ENCODE measurements around the gene SPATA2L.
A peak's percentile ranks its signal among the peaks of the same experiment; 100 is the strongest.

The SPATA2L gene

DNA sequence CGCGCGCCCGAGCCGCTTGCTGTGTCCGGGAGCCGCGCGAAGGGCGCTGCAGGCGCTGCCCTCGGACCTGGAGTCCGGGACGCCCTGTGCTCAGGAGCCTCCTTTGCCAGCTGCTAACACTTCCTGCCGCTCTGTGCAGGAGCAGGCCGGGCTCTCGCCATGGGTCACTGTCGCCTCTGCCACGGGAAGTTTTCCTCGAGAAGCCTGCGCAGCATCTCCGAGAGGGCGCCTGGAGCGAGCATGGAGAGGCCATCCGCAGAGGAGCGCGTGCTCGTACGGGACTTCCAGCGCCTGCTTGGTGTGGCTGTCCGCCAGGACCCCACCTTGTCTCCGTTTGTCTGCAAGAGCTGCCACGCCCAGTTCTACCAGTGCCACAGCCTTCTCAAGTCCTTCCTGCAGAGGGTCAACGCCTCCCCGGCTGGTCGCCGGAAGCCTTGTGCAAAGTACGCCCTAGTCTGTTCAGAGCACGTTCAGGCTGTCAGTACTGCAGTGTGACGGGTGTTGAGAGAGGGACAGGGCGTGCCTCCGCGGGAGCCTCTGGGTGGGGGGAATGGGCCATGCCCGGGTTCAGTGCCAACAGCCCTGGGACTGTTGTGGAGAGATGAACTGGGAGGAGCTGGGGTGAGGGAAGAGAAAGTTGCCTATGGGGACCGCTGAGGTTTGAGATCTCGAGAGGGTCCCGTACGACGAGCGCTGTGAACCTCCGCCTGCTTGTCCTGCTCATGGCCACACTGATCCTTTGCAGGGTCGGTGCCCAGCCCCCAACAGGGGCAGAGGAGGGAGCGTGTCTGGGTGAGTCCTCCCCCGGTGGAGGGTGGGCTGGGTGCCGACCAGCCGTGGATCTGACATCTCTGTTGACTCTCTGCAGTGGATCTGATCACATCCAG is 21.1 kb upstream of the SPATA2L start:
- DNase-seq (ENCODE audit: low spot score in 2 of 2) (peak; percentile 68 to 83), ATAC-seq (replicated peaks; ENCODE audit: extremely low read depth, poor library complexity, severe bottlenecking) (peak; percentile 42)
- peak overlapping the region; percentile 97 for H3K27ac Mint-ChIP-seq (ENCODE audit: low read depth)
- no peaks in the 10 kb centered on the region for H3K9me3 Mint-ChIP-seq
- peak overlapping the region; percentile 93 for H3K4me3 Mint-ChIP-seq
- H3K4me1 Mint-ChIP-seq: peaks cover 55% of the 10 kb centered on the region
- no peaks in the 10 kb centered on the region for H3K27me3 Mint-ChIP-seq
- peaks cover 68% of the 10 kb centered on the region for H3K36me3 Mint-ChIP-seq (ENCODE audit: insufficient read depth)

- ATAC-seq (replicated peaks; ENCODE audit: extremely low read depth, poor library complexity, severe bottlenecking) (peak; percentile 59), DNase-seq (ENCODE audit: low spot score in 2 of 2) (peak; percentile 81 to 92)
- H3K36me3 Mint-ChIP-seq (ENCODE audit: insufficient read depth): peaks cover 59% of the 10 kb centered on the region
- H3K4me1 Mint-ChIP-seq: peaks cover 50% of the 10 kb centered on the region
- no peaks in the 10 kb centered on the region for H3K9me3 Mint-ChIP-seq
- peak overlapping the region; percentile 97 for H3K27ac Mint-ChIP-seq (ENCODE audit: low read depth)
- H3K27me3 Mint-ChIP-seq: no peaks in the 10 kb centered on the region
- H3K4me3 Mint-ChIP-seq: peak overlapping the region; percentile 93
These were observed 20.3 kb upstream of the SPATA2L start for GRCh38 chr16:89721546-89722391.

- H3K36me3 Mint-ChIP-seq (ENCODE audit: insufficient read depth): peaks cover 52% of the 10 kb centered on the region
- H3K4me1 Mint-ChIP-seq: peaks cover 49% of the 10 kb centered on the region
- no peaks in the 10 kb centered on the region for H3K27me3 Mint-ChIP-seq
- peak; percentile 63 to 76 for DNase-seq (ENCODE audit: low spot score in 2 of 2)
- peak within 1 kb of the TSS; percentile 97 for H3K27ac Mint-ChIP-seq (ENCODE audit: low read depth)
- ATAC-seq (replicated peaks; ENCODE audit: extremely low read depth, poor library complexity, severe bottlenecking): peak; percentile 41
- H3K4me3 Mint-ChIP-seq: peak within 1 kb of the TSS; percentile 93
- no peaks in the 10 kb centered on the region for H3K9me3 Mint-ChIP-seq
These were observed 19.5 kb upstream of the SPATA2L start, which contains the start of the genes VPS9D1 and ZNF276 for GRCh38 chr16:89720813-89721545. Gene VPS9D1 (minus strand): TSS chr16:89720898. CDS start chr16:89720861, 37 bp downstream. Gene ZNF276 (plus strand): TSS chr16:89721537. CDS start chr16:89721641, 104 bp downstream.

DNA sequence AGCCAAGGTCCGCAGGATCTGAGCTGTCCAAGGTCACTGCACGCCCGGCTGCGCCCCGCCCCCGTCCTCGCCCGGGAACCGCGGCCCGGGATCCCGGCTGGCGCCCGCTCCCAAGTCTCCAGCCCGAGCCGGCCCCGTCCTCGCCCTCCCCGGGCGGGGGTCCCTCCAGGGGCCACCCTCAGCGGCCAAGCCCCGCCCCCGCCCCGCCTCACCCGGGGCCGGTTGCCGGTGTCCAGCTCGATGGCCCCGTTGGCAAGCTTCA is 19.0 kb upstream of the SPATA2L start:
- peaks cover 47% of the 10 kb centered on the region for H3K36me3 Mint-ChIP-seq (ENCODE audit: insufficient read depth)
- H3K4me1 Mint-ChIP-seq: peaks cover 49% of the 10 kb centered on the region
- H3K27me3 Mint-ChIP-seq: no peaks in the 10 kb centered on the region
- H3K4me3 Mint-ChIP-seq: peak overlapping the region; percentile 93
- DNase-seq (ENCODE audit: low spot score in 2 of 2) (no peak), ATAC-seq (replicated peaks; ENCODE audit: extremely low read depth, poor library complexity, severe bottlenecking) (no peak)
- no peaks in the 10 kb centered on the region for H3K9me3 Mint-ChIP-seq
- H3K27ac Mint-ChIP-seq (ENCODE audit: low read depth): peak overlapping the region; percentile 97

DNA sequence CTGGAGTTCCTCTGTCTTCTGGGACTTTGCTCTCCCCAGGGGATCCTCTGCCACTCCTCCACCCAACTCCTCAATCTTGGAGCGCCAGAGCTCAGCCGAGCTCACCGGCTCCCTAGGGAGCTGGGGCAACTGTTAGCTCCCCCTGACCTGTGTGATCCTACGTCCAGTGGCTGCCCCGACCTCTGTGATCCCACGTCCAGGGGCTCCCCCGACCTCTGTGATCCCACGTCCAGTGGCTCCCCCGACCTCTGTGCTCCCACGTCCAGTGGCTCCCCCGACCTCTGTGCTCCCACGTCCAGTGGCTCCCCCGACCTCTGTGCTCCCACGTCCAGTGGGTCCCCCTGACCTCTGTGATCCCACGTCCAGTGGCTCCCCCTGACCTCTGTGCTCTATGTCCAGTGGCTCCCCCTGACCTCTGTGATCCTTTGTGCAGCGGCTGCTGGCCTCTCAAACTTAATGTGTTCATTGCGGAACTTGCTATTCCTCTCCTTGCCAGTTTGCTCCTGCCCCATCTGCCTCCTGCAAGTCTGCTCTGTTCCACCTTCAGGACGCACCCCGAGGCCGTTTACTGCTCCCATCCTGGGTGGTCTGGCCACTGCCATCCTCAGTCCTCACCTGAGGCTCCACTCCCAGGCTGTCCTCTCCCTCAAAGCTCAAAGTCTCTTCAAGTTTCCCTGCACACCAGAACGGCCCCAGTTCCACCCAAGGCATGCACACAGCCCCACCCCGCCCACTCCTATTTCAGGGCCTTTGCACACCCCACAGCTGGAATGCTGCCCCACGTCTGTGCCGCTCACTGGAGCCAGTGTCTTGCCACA is 16.4 kb upstream of the SPATA2L start:
- Mint-ChIP-seq H3K4me1 (peaks cover 37% of the 10 kb centered on the region), H3K27me3 (no peaks in the 10 kb centered on the region), H3K9me3 (no peaks in the 10 kb centered on the region), H3K36me3 (ENCODE audit: insufficient read depth) (peaks cover 21% of the 10 kb centered on the region), H3K4me3 (no peak overlapping the region), H3K27ac (ENCODE audit: low read depth) (peak overlapping the region; percentile 80)
- DNase-seq (ENCODE audit: low spot score in 2 of 2) (no peak), ATAC-seq (replicated peaks; ENCODE audit: extremely low read depth, poor library complexity, severe bottlenecking) (no peak)

DNA sequence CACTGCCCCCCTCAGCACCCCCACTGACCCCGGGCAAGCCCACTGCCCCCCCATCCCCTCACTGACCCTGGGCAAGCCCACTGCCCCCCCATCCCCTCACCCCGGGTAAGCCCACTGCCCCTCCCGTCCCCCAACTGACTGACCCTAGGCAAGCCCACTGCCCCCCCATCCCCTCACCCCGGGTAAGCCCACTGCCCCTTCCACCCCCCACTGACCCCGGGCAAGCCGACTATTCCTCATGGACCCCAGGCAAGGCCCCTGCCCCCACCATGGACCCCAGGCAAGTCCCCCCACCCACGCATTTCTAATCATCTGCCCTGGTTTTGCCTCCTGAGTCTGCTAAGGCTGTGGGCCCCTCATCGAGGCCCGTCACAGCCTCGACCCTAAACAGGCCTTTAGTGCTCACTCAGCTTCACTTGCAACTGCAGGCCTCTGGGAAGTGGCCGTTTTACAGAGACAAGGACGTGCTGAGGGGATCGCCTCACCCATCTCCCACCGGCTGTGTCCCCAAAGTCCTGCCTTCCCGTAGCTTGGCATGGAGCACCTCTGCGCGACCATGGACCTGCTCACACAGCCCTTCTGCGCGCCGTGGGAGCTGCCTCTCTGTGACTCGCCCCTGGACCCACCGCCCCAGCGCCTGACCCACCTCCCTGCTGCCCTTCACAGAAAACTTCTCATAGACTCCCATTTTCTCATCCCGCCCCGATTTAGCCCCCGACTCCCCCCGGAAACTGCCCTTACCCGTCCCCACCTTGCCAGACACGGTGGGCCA is 15.6 kb upstream of the SPATA2L start:
- no peaks in the 10 kb centered on the region for H3K9me3 Mint-ChIP-seq
- ATAC-seq (replicated peaks; ENCODE audit: extremely low read depth, poor library complexity, severe bottlenecking): no peak

GRCh38 chr16:89716493-89716892 is 15.0 kb upstream of the SPATA2L start:
- no peak overlapping the region for H3K4me3 Mint-ChIP-seq
- peaks cover 12% of the 10 kb centered on the region for H3K36me3 Mint-ChIP-seq (ENCODE audit: insufficient read depth)
- no peak overlapping the region for H3K27ac Mint-ChIP-seq (ENCODE audit: low read depth)
- peaks cover 31% of the 10 kb centered on the region for H3K4me1 Mint-ChIP-seq
- no peaks in the 10 kb centered on the region for H3K27me3 Mint-ChIP-seq
- no peak for DNase-seq (ENCODE audit: low spot score in 2 of 2)
- ATAC-seq (replicated peaks; ENCODE audit: extremely low read depth, poor library complexity, severe bottlenecking): no peak
- no peaks in the 10 kb centered on the region for H3K9me3 Mint-ChIP-seq

More for the DNA sequence above, 15.6 kb upstream of the SPATA2L start:
- no peak for DNase-seq (ENCODE audit: low spot score in 2 of 2)
- Mint-ChIP-seq H3K4me1 (peaks cover 31% of the 10 kb centered on the region), H3K27me3 (no peaks in the 10 kb centered on the region), H3K36me3 (ENCODE audit: insufficient read depth) (peaks cover 13% of the 10 kb centered on the region), H3K27ac (ENCODE audit: low read depth) (peak overlapping the region; percentile 80), H3K4me3 (no peak overlapping the region)

- no peaks in the 10 kb centered on the region for H3K27me3 Mint-ChIP-seq
- ATAC-seq (replicated peaks; ENCODE audit: extremely low read depth, poor library complexity, severe bottlenecking) (no peak), DNase-seq (ENCODE audit: low spot score in 2 of 2) (no peak)
- H3K4me3 Mint-ChIP-seq: peak overlapping the region; percentile 60
- H3K36me3 Mint-ChIP-seq (ENCODE audit: insufficient read depth): peaks cover 1% of the 10 kb centered on the region
- H3K27ac Mint-ChIP-seq (ENCODE audit: low read depth): no peak overlapping the region
- H3K9me3 Mint-ChIP-seq: no peaks in the 10 kb centered on the region
- H3K4me1 Mint-ChIP-seq: peaks cover 7% of the 10 kb centered on the region
These were observed 10.8 kb upstream of the SPATA2L start for GRCh38 chr16:89712274-89712781.

DNA sequence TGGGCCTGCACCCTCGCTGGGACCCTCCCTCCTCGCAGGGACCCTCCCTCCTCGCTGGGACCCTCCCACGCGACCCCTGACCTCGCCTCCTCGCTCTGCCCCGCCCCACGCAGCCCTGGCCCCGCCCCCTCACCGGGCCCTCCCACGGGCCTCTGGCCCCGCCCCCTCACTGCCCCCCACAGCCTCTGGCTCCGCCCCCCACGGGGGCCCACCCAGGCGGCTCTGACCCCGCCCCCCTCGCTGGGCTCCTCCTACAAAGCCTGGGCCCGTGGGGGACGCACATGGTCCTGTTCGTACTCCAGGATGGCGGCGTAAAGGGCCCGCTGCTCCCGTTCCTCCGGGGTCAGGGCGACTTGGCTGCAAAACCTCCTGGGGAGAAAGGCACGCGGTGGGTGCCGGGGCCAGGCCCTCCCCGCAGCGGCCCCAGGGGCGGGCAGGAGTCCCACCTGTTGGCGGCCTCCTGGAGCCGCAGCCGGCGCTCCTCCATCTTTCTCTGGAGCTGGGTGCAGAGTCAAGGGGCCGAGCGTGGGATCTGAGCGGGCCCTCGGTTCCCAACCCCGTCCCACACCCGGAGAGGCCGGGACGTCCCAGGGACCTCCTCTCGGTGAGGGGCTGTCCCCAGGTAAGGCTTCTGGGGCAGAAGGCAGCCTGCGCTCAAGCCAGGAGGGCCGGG is 10.2 kb upstream of the SPATA2L start:
- H3K9me3 Mint-ChIP-seq: no peaks in the 10 kb centered on the region
- H3K27me3 Mint-ChIP-seq: no peaks in the 10 kb centered on the region
- no peak overlapping the region for H3K27ac Mint-ChIP-seq (ENCODE audit: low read depth)
- peaks cover 1% of the 10 kb centered on the region for H3K36me3 Mint-ChIP-seq (ENCODE audit: insufficient read depth)
- DNase-seq (ENCODE audit: low spot score in 2 of 2): peak; percentile 53 to 62
- peak overlapping the region; percentile 60 for H3K4me3 Mint-ChIP-seq
- H3K4me1 Mint-ChIP-seq: peaks cover 6% of the 10 kb centered on the region
- peak; percentile 69 for ATAC-seq (replicated peaks; ENCODE audit: extremely low read depth, poor library complexity, severe bottlenecking)

DNA sequence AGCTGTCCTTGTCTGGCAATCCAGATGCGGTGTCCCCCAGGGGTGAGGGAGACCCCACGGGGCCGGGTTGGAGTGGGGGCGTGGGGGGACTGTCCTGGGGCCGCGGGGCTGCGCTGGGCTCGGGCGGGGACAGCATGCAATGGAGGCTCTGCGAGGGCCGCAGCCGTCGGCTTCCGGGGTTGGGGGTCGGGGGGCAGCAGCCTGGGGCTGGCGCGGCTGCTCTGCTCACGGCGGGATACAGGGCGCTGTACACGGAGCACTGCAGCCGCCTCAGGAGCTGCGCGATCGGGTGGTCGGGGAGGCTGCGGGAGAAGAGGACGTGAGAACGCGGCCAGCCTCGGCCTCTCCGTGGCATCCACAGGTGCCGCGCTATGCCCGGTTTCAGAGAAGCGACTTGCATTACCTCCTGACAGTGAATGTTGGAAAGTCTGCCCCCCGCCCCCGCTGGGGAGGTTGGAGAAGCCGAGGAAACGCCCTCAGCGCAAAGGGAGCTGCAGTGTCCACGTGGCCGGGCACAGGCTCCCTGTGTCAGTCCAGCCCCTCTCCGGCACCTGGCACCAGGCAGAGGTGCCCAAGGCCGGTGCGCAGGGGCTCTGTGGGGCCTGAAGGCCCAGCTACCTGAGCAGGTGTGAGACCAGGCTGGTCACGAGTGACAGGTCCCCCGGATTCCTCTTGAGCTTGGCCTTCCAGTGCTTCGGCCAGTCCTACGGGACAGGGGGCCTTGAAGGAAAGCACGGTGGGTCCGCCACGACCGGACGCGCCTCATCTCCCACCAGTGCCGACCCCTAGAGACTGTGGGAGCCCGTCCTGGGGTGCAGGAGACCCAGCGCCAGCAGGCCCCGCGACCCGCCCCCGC is 9.4 kb upstream of the SPATA2L start:
- H3K4me1 Mint-ChIP-seq: peaks cover 9% of the 10 kb centered on the region
- no peak overlapping the region for H3K27ac Mint-ChIP-seq (ENCODE audit: low read depth)
- no peaks in the 10 kb centered on the region for H3K9me3 Mint-ChIP-seq
- ATAC-seq (replicated peaks; ENCODE audit: extremely low read depth, poor library complexity, severe bottlenecking) (no peak), DNase-seq (ENCODE audit: low spot score in 2 of 2) (no peak)
- H3K4me3 Mint-ChIP-seq: no peak overlapping the region
- no peaks in the 10 kb centered on the region for H3K27me3 Mint-ChIP-seq
- peaks cover 1% of the 10 kb centered on the region for H3K36me3 Mint-ChIP-seq (ENCODE audit: insufficient read depth)

All from central memory CD8-positive, alpha-beta T cell (primary cell).